H7 (cell line): Measurements from ENCODE around the gene QPRT. TPM values are rescaled to one million over a fixed set of nuclear protein-coding genes. Genes with fewer than 3 reads are reported as not detected.
A peak's percentile ranks its signal among the peaks of the same experiment; 100 is the strongest.
"Not testable (repeated sequence)": the region's sequence is repeated elsewhere in the genome, so short reads cannot be mapped to it uniquely, and the experiment has no call there.

Source experiments
- DNase-seq: peaks from one replicate; pipeline ENCODE4 v3.0.0; 2012
- H3K27me3 ChIP-seq: 2 replicates; pipeline ENCODE4 v1.6.0; 2011; ENCODE audit warnings: mild to moderate bottlenecking, low read length; ENCODE audit not compliant: control insufficient read depth, insufficient read depth
- H3K36me3 ChIP-seq: replicated peaks from 2 replicates; pipeline ENCODE4 v1.5.1; 2011; ENCODE audit warnings: low read length; ENCODE audit not compliant: control insufficient read depth, insufficient read depth
- H3K4me3 ChIP-seq: 2 replicates; pipeline ENCODE4 v1.5.1; 2011; ENCODE audit warnings: low read depth, mild to moderate bottlenecking, control low read depth, low read length, moderate library complexity; ENCODE audit not compliant: insufficient read depth
- total RNA-seq: library from RNA; depleted of rRNA; stranded (reverse); fragments of >200 nt; shearing (Covaris generic); gene quantifications from 2 replicates; pipeline ENCODE4 v1.2.3, GENCODE V29; 2014

Gene QPRT
- total RNA-seq, 1 experiment from 2014 or later = 173 TPM

DNA sequence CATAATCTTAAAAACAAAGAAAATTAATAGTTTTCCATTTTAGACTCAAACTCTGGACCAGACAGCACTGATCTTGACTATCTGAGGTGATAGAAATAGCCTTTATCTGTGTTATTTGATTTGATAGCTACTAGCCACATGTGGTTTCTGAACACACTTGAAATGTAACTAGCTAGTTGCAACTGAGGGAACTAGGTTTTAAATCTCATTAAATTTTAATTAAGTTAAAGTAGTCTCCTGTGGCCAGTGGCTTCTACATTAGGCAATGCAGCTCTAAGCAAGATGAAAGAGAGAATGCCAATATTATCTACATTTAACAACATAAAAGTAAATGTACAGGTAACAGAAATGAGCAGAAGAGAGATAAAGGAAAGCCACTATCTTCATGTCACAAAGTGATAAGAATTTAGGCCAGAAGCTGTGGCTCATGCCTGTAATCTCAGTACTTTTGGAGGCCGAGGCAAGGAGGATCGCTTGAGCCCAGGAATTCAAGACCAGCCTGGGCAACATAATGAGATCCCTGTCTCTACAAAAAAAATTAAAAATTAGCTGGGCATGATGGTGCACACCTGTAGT lies 27.1 kb upstream of the QPRT start:
- no peaks in the 10 kb centered on the region for H3K36me3 ChIP-seq
- no peak overlapping the region for H3K4me3 ChIP-seq
- DNase-seq = no peak
- H3K27me3 ChIP-seq = no peaks in the 10 kb centered on the region

DNA sequence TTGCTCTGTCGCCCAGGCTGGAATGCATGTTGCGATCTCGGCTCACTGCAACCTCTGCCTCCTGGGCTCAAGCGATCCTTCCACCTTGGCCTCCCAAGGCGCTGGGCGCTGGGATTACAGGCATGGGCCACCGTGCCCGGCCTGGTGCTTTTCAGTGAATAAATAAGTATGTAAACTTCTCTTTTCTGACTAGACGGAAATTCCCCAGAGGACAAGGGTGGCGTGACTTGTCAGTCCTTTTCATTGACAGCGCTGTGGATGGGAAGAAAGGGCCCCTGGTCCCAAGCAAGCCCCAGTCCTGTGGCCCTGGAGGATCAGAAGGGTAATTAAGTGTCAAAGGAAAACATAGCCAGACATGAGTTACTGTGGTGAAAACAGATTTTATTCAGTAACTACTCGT lies 25.5 kb upstream of the QPRT start:
- no peaks in the 10 kb centered on the region for H3K27me3 ChIP-seq
- no peak for DNase-seq
- H3K4me3 ChIP-seq = no peak overlapping the region
- H3K36me3 ChIP-seq = no peaks in the 10 kb centered on the region; the same call in 1 of the 2 replicates

DNA sequence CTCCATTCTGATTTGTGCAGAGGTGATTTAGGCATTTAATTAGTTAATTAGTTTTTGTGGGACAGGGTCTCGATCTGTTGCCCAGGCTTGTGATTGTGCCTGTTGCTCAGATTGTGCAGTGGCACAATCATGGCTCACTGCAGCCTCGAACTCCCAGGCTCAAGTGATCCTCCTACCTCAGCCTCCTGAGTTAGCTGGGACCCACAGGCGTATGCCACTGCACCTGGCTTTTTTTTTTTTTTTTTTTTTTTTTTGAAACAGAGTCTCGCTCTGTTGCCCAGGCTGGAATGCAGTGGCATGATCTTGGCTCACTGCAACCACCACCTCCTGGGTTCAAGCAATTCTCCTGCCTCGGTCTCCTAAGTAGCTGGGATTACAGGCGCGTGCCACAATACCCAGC lies 25.1 kb upstream of the QPRT start:
- not testable (repeated sequence) for H3K36me3 ChIP-seq, DNase-seq, H3K4me3 ChIP-seq, H3K27me3 ChIP-seq

DNA sequence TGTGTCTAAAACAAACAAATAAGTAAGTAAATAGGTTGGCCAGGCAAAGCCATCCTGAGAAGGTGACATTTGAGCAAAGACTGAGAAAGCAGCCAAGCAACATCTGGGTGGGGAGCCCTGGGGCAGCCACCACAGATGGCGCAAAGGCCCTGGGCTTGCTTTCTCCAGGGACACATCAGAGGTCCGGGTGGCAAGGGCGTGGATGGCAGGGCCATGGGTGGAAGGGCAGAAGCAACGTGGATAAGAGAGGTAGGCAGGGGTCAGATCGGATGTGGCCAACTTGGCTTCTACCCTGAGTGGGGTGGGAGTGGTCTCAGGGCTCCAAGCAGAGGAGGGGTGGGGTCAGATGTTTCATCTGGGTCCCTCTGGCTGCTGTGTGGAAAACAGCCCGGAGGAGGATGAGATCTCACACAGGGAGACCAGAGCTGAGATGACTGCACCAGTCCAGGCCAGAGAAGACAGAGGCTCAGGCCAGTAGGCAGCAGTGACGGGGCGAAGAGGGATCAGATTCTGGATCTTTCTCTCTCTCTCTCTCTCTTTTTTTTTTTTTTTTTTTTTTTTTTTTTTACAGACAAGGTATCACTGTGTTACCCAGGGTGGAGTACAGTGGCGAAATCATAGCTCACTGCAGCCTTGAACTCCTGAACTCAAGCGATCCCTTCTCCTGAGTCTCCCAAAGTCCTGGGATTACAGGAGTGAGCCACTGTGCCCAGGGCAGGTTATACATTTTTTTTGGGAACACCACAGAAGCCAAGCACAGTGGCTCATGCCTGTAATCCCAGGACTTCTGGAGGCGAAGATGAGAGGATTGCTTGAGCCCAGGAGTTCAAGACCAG lies 22.1 kb upstream of the QPRT start:
- Histone ChIP-seq H3K4me3 (no peak overlapping the region), H3K27me3 (no peaks in the 10 kb centered on the region), H3K36me3 (no peaks in the 10 kb centered on the region; the same call in 1 of the 2 replicates)
- DNase-seq = peak; percentile 67

DNA sequence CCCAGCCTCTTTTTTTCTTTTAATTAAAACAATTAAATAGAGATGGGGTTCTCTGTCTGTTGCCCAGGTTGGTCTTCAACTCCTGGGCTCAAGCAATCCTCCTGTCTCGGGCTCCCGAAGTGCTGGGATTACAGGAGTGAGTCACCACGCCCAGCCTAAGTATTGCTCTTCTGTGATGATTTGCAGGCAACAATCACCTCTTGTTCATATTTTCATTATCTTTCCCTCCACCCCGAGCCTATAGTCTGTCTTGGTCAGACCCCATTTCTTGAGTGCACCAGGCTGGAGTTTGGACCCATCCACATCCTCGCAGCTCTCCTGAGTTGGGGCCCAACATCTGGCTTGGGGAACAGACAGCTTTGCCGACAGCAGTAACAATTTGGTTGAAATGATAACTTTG lies 20.3 kb upstream of the QPRT start:
- Histone ChIP-seq H3K27me3 (no peaks in the 10 kb centered on the region), H3K36me3 (no peaks in the 10 kb centered on the region; the same call in 1 of the 2 replicates), H3K4me3 (no peak overlapping the region)
- no peak for DNase-seq

DNA sequence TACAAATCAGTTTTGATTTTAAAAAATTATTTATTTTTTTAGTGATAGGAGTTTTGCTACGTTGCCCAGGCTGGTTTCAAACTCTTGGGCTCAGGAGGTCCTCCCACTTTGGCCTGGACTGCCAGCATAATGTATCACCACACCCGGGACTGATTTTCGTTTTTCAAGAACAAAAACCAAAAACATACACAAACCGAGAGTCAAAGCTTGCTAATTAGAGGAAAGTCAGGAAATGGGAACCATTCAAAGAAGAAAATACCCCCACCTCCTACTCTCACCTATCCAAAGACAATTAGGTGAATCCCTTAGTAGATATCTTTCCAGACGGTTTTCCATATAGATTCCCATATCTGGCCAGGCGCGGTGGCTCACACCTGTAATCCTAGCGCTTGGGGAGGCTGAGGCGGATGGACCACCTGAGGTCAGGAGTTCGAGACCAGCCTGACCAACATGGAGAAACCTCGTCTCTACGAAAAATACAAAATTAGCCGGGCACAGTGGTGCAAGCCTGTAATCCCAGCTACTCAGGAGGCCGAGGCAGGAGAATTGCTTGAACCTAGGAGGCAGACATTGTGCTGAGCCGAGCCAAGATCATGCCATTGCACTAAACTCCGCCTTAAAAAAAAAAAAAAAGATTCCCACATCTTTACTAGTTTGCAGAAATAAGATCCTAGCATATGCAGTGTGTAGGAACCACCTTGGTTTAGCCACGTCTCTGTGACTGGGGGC lies 16.8 kb upstream of the QPRT start:
- DNase-seq = no peak
- Histone ChIP-seq H3K4me3 (no peak overlapping the region), H3K27me3 (no peaks in the 10 kb centered on the region), H3K36me3 (no peaks in the 10 kb centered on the region; the same call in 1 of the 2 replicates)

DNA sequence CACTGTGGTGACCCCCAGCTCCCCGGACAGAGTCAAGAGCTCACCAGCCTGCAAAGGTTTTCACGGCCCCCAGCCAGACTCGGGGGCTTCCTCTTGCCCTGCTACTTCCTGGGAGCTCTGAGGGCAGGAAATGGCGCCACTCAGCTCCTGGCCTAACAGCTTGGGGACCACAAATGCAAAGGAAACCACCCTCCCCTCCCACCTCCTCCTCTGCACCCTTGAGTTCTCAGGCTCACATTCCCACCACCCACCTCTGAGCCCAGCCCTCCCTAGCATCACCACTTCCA lies 16.3 kb upstream of the QPRT start:
- Histone ChIP-seq H3K4me3 (no peak overlapping the region), H3K36me3 (no peaks in the 10 kb centered on the region; the same call in 1 of the 2 replicates), H3K27me3 (no peaks in the 10 kb centered on the region)
- DNase-seq = no peak

DNA sequence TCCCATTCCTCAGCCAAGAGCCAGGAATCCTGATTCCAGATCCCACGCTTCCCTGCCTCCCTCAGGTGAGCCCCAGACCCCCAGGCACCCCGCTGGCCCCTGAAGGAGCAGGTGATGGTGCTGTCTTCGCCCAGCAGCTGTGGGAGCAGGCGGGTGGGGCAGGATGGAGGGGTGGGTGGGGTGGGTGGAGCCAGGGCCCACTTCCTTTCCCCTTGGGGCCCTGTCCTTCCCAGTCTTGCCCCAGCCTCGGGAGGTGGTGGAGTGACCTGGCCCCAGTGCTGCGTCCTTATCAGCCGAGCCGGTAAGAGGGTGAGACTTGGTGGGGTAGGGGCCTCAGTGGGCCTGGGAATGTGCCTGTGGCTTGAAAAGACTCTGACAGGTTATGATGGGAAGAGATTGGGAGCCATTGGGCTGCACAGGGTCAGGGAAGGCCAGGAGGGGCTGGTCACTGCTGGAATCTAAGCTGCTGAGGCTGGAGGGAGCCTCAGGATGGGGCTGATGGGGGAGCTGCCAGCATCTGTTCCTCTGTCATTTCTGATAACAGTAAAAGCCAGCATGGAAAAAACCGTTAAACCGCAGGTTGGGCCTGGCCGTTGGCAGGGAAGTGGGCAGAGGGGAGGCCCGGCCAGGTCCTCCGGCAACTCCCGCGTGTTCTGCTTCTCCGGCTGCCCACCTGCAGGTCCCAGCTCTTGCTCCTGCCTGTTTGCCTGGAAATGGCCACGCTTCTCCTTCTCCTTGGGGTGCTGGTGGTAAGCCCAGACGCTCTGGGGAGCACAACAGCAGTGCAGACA lies 15.8 kb upstream of the QPRT start, which contains the start of gene SPN:
TSS of gene SPN (plus strand) at position 232 of the 791 bp plus-strand sequence. CDS start at position 714, 482 bp downstream.
- Histone ChIP-seq H3K36me3 (no peaks in the 10 kb centered on the region), H3K4me3 (no peak within 1 kb of the TSS), H3K27me3 (no peaks in the 10 kb centered on the region)
- peak; percentile 58 for DNase-seq

DNA sequence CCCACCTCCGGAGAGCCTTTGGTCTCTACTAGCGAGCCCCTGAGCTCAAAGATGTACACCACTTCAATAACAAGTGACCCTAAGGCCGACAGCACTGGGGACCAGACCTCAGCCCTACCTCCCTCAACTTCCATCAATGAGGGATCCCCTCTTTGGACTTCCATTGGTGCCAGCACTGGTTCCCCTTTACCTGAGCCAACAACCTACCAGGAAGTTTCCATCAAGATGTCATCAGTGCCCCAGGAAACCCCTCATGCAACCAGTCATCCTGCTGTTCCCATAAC lies 15.2 kb upstream of the QPRT start:
- DNase-seq = no peak
- Histone ChIP-seq H3K36me3 (no peaks in the 10 kb centered on the region), H3K4me3 (no peak overlapping the region), H3K27me3 (no peaks in the 10 kb centered on the region)

DNA sequence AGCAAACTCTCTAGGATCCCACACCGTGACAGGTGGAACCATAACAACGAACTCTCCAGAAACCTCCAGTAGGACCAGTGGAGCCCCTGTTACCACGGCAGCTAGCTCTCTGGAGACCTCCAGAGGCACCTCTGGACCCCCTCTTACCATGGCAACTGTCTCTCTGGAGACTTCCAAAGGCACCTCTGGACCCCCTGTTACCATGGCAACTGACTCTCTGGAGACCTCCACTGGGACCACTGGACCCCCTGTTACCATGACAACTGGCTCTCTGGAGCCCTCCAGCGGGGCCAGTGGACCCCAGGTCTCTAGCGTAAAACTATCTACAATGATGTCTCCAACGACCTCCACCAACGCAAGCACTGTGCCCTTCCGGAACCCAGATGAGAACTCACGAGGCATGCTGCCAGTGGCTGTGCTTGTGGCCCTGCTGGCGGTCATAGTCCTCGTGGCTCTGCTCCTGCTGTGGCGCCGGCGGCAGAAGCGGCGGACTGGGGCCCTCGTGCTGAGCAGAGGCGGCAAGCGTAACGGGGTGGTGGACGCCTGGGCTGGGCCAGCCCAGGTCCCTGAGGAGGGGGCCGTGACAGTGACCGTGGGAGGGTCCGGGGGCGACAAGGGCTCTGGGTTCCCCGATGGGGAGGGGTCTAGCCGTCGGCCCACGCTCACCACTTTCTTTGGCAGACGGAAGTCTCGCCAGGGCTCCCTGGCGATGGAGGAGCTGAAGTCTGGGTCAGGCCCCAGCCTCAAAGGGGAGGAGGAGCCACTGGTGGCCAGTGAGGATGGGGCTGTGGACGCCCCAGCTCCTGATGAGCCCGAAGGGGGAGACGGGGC lies 14.7 kb upstream of the QPRT start:
- Histone ChIP-seq H3K4me3 (no peak overlapping the region), H3K36me3 (no peaks in the 10 kb centered on the region), H3K27me3 (no peaks in the 10 kb centered on the region)
- DNase-seq = no peak

DNA sequence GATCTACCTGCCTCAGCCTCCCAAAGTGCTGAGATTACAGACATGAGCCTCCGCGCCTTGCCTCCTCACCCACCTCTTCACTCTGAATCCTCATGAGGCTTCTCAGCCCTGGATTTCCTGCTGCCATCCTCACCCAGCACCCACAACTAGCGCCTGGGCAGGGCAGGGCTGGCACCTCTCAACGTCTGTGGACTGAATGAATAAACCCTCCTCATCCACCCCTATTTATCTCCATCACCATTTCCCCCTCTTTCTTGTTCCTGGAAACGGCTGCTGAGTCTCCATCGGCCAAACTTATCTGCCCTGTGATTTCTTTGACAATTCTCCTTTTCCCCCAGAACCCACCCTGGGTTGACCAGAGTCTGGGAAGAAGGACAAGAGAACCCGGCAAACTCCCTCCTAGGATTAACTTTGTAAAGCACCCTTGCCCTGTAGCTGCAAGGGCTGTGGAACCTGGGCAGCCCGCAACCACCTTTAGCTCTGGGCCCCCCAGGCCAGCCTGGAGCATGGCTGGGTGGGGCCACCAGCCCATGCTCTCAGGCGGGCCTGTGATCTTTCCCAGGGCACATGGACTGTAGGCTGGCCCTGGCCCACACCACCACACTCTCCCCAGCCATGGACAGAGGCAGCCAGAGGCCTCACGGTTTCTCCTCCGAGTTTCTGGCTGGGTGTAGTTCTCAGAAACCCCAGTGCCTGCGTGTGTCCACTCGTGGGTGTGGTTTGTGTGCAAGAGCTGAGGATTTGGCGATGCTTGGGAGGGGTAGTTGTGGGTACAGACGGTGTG lies 13.5 kb upstream of the QPRT start:
- Histone ChIP-seq H3K4me3 (no peak overlapping the region), H3K27me3 (no peaks in the 10 kb centered on the region), H3K36me3 (no peaks in the 10 kb centered on the region)
- DNase-seq = no peak

DNA sequence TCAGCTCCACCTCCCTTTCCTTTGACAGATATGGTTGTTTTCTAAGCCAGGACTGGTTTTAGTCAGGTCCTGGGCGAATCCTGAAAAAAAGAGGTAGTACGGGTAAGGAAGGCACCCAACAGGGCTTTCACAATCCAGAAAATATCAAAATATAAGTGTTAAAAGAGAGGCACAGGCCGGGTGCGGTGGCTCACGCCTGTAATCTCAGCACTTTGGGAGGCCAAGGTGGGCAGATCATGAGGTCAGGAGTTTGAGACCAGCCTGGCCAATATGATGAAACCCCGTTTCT lies 11.7 kb upstream of the QPRT start:
- H3K36me3 ChIP-seq, DNase-seq, H3K4me3 ChIP-seq, H3K27me3 ChIP-seq: not testable (repeated sequence)

DNA sequence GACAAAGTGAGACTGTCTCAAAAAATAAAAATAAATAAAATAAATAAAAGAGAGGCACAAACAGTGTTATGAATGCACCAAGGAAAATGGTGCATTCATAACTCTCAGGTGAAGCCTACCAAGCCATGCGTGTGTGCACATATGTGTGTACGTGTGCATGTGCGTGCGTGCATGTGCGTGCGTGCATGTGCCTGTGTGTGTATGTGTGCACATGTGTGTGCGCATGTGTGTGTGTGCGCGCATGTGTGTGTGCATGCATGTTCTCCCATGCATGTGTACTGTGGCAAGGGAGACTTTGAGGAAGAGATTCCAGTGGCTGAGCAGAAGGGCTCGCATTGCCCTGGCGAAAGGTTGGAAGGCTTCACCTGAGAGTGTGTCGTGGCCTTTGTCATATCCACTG lies 11.2 kb upstream of the QPRT start:
- Histone ChIP-seq H3K36me3 (no peaks in the 10 kb centered on the region), H3K27me3 (no peaks in the 10 kb centered on the region), H3K4me3 (no peak overlapping the region)
- no peak for DNase-seq
